HepG2 (cell line): Measurements from ENCODE around the gene TEKTIP1. TPM values are rescaled to one million over a fixed set of nuclear protein-coding genes. Genes with fewer than 3 reads are reported as not detected.

Source experiments
- FOXA3 ChIP-seq: IDR thresholded peaks from 2 replicates; pipeline ENCODE4 v1.6.1; 2016; ENCODE audit warnings: missing genetic modification reagents, missing compliant biosample characterization
- MAFK ChIP-seq, 2 experiments: IDR thresholded peaks in 1 of 2; conservative IDR thresholded peaks in 1 of 2; 2 replicates each; pipeline ENCODE4 v1.6.1; 2011; ENCODE audit warnings: improper control_type of control experiment in 2 of 2, low read length in 2 of 2
- MIXL1 ChIP-seq: IDR thresholded peaks from 2 replicates; pipeline ENCODE4 v1.6.1; 2016
- NFKBIZ ChIP-seq: IDR thresholded peaks from 2 replicates; pipeline ENCODE4 v1.6.1; 2018; ENCODE audit warnings: missing genetic modification reagents, missing compliant biosample characterization
- PHF5A ChIP-seq: IDR thresholded peaks from one replicate; pipeline ENCODE4 v1.6.1; 2018; ENCODE audit warnings: low read depth, missing genetic modification reagents; ENCODE audit not compliant: unreplicated experiment
- RFX3 ChIP-seq: IDR thresholded peaks from 2 replicates; pipeline ENCODE4 v1.6.1; 2016; ENCODE audit warnings: missing biosample characterization, missing genetic modification reagents
- SOX5 ChIP-seq: IDR thresholded peaks from 2 replicates; pipeline ENCODE4 v1.6.1; 2016; ENCODE audit warnings: borderline replicate concordance
- THAP9 ChIP-seq: sonication (generic); formaldehyde crosslinking; IDR thresholded peaks from 2 replicates; pipeline ENCODE4; 2020; ENCODE audit warnings: missing genetic modification reagents, mild to moderate bottlenecking, borderline replicate concordance
- TOPORS ChIP-seq: sonication (generic); formaldehyde crosslinking; IDR thresholded peaks from 2 replicates; pipeline ENCODE4 v1.8.0; 2023; ENCODE audit warnings: mild to moderate bottlenecking, missing genetic modification reagents
- ZBTB39 ChIP-seq: sonication (generic); formaldehyde crosslinking; IDR thresholded peaks from 2 replicates; pipeline ENCODE4 v1.5.0; 2020; ENCODE audit warnings: missing genetic modification reagents
- ZIK1 ChIP-seq: sonication (generic); formaldehyde crosslinking; IDR thresholded peaks from 2 replicates; pipeline ENCODE4 v1.5.0; 2020; ENCODE audit warnings: mild to moderate bottlenecking, low read depth, missing genetic modification reagents, borderline replicate concordance
- ZNF101 ChIP-seq: sonication (generic); formaldehyde crosslinking; IDR thresholded peaks from 2 replicates; pipeline ENCODE4 v1.4.0; 2020; ENCODE audit warnings: mild to moderate bottlenecking, low read depth, missing genetic modification reagents, borderline replicate concordance
- ZNF138 ChIP-seq: sonication (generic); formaldehyde crosslinking; IDR thresholded peaks from 2 replicates; pipeline ENCODE4 v1.5.0; 2020; ENCODE audit warnings: mild to moderate bottlenecking, low read depth, missing genetic modification reagents
- ZNF160 ChIP-seq: sonication (generic); formaldehyde crosslinking; IDR thresholded peaks from 2 replicates; pipeline ENCODE4 v1.8.0; 2022; ENCODE audit warnings: mild to moderate bottlenecking, inconsistent platforms, missing genetic modification reagents
- ZNF264 ChIP-seq: sonication (generic); formaldehyde crosslinking; IDR thresholded peaks from 2 replicates; pipeline ENCODE4 v1.4.0; 2020; ENCODE audit warnings: missing genetic modification reagents
- ZNF274 ChIP-seq: sonication (generic); formaldehyde crosslinking; IDR thresholded peaks from 2 replicates; pipeline ENCODE4 v1.5.1; 2020; ENCODE audit warnings: mild to moderate bottlenecking, missing genetic modification reagents
- ZNF335 ChIP-seq: sonication (generic); formaldehyde crosslinking; IDR thresholded peaks from 2 replicates; pipeline ENCODE4 v1.4.0; 2020; ENCODE audit warnings: missing genetic modification reagents
- ZNF530 ChIP-seq: sonication (generic); formaldehyde crosslinking; IDR thresholded peaks from 2 replicates; pipeline ENCODE4 v1.5.0; 2020; ENCODE audit warnings: low read depth, mild to moderate bottlenecking, missing genetic modification reagents
- ZNF598 ChIP-seq: sonication (generic); formaldehyde crosslinking; IDR thresholded peaks from 2 replicates; pipeline ENCODE4 v1.5.1; 2020; ENCODE audit warnings: mild to moderate bottlenecking, missing genetic modification reagents, borderline replicate concordance
- ZNF672 ChIP-seq: sonication (generic); formaldehyde crosslinking; IDR thresholded peaks from 2 replicates; pipeline ENCODE4 v1.8.1; 2022; ENCODE audit warnings: missing genetic modification reagents
- ZNF710 ChIP-seq: sonication (generic); formaldehyde crosslinking; IDR thresholded peaks from 2 replicates; pipeline ENCODE4 v1.5.0; 2020; ENCODE audit warnings: mild to moderate bottlenecking, missing genetic modification reagents, borderline replicate concordance
- ZNF740 ChIP-seq: sonication (generic); formaldehyde crosslinking; IDR thresholded peaks from 2 replicates; pipeline ENCODE4 v1.4.0; 2020; ENCODE audit warnings: missing genetic modification reagents
- ZNF766 ChIP-seq: sonication (generic); formaldehyde crosslinking; IDR thresholded peaks from 2 replicates; pipeline ENCODE4 v1.5.0; 2020; ENCODE audit warnings: missing genetic modification reagents, borderline replicate concordance
- polyA plus RNA-seq, 8 experiments: library from polyadenylated mRNA; depleted of rRNA in 3 of 8; stranded (reverse) in 7 of 8; unstranded in 1 of 8; fragments of >200 nt; fragmentation: Illumina TruSeq in 4 of 8; extraction: Trizol in 4 of 8; gene quantifications; 2 replicates each; pipeline versions ENCODE4 v1.2.1 to v1.2.3, GENCODE V29; 2011 to 2016; ENCODE audit warnings: low read depth in 4 of 8, missing spikeins in 1 of 8, mixed read lengths in 1 of 8; ENCODE audit not compliant: insufficient read depth in 1 of 8
- total RNA-seq, 5 experiments: library from RNA; depleted of rRNA; stranded (reverse); fragments of >200 nt; fragmentation: Illumina TruSeq; extraction: Trizol; gene quantifications; 2 replicates each; pipeline ENCODE4 v1.2.3, GENCODE V29; 2016; ENCODE audit warnings: low read depth in 1 of 5

Gene TEKTIP1
- total and polyA plus RNA-seq, 2 of the 13 experiments (the other 11 are each of a cell fraction or from before 2014, with no cell fraction given), result not detected

GRCh38 chr19:3505598-3506383 lies 33.2 kb upstream of the TEKTIP1 start, which contains the start of gene FZR1 (continued):
- TF ChIP-seq THAP9 (CRISPR knock-in tag), result peak; percentile 64; the same call in 1 of the 2 replicates
- TF ChIP-seq ZIK1 (CRISPR knock-in tag), result no peak
- TF ChIP-seq ZNF335 (CRISPR knock-in tag), result peak; percentile 68
- no peak for TF ChIP-seq ZBTB39 (CRISPR knock-in tag)
- TF ChIP-seq ZNF766 (CRISPR knock-in tag), result no peak
- TF ChIP-seq ZNF160 (CRISPR knock-in tag), result no peak
- peak; percentile 49 for TF ChIP-seq FOXA3
- TF ChIP-seq ZNF530 (CRISPR knock-in tag), result no peak
- TF ChIP-seq MAFK (conservative IDR thresholded peaks at IDR 0.05 in 1 of 2, IDR thresholded peaks at IDR 0.05 in 1 of 2; ENCODE audit: low read length in 2 of 2), result no peak
- no peak for TF ChIP-seq ZNF138 (CRISPR knock-in tag)
- TF ChIP-seq TOPORS (CRISPR knock-in tag), result no peak
- TF ChIP-seq ZNF598 (CRISPR knock-in tag), result no peak
- TF ChIP-seq ZNF672 (CRISPR knock-in tag), result no peak
- no peak for TF ChIP-seq ZNF264 (CRISPR knock-in tag)
- TF ChIP-seq PHF5A (CRISPR knock-in tag), result no peak
- TF ChIP-seq ZNF274, result 0 out of 2 replicates have a peak, but pooled peaks have one; percentile 10
- TF ChIP-seq RFX3, result peak; percentile 99
- no peak for TF ChIP-seq ZNF710 (CRISPR knock-in tag)
- no peak for TF ChIP-seq ZNF101 (CRISPR knock-in tag)
- TF ChIP-seq ZNF740 (CRISPR knock-in tag), result no peak
- no peak for TF ChIP-seq NFKBIZ (CRISPR knock-in tag)
- peak; percentile 60; the same call in 1 of the 2 replicates for TF ChIP-seq MIXL1 (CRISPR knock-in tag)
- TF ChIP-seq SOX5 (CRISPR knock-in tag), result no peak
